Measurements from ENCODE around the gene DVL2. TPM values are rescaled to one million over a fixed set of nuclear protein-coding genes. Genes with fewer than 3 reads are reported as not detected.
"Not testable (repeated sequence)": the region's sequence is repeated elsewhere in the genome, so short reads cannot be mapped to it uniquely, and the experiment has no call there.

The DVL2 gene
- total RNA-seq, 4 donors from 2014 or later = 21.4 to 58.0 (median 37.3) TPM

DNA sequence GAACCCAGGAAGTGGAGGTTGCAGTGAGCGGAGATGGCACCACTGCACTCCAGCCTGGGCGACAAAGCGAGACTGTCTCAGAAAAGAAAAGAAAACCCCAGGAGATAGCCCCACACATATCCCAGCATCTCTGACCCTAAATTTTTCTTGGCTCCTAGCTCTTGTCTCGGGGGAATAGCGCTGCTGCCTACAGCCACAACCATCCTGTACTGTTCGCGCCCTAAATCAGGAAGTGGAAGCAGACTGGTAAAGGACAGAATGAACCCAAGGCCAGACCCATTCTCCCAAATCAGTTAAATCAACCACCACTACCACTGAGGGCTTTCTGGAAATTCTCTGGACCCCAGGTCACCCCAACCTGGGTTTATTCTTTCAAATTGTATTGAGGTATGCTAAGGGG is 15.5 kb upstream of the DVL2 start:
- H3K27me3 ChIP-seq = no peaks in the 10 kb centered on the region
- no peaks in the 10 kb centered on the region for H3K9me3 ChIP-seq
- peak overlapping the region in 3 of 4 donors; percentile 89 to 99 (median 94) for H3K4me3 ChIP-seq
- intact Hi-C loops (cut with DNase I) = no loop called here
- peaks cover 17 to 39% (median 18%) of the 10 kb centered on the region in 3 donors for H3K36me3 ChIP-seq
- 77 to 82% methylated on average over 6 to 7 of the region's 7 CpGs for WGBS, 2 donors
- peaks cover 28 to 63% (median 37%) of the 10 kb centered on the region in 3 donors for H3K4me1 ChIP-seq
- DNase-seq = no peak
- H3K27ac ChIP-seq = peak overlapping the region; percentile 96 to 100 (median 98)
- TF ChIP-seq, protein P1, sequence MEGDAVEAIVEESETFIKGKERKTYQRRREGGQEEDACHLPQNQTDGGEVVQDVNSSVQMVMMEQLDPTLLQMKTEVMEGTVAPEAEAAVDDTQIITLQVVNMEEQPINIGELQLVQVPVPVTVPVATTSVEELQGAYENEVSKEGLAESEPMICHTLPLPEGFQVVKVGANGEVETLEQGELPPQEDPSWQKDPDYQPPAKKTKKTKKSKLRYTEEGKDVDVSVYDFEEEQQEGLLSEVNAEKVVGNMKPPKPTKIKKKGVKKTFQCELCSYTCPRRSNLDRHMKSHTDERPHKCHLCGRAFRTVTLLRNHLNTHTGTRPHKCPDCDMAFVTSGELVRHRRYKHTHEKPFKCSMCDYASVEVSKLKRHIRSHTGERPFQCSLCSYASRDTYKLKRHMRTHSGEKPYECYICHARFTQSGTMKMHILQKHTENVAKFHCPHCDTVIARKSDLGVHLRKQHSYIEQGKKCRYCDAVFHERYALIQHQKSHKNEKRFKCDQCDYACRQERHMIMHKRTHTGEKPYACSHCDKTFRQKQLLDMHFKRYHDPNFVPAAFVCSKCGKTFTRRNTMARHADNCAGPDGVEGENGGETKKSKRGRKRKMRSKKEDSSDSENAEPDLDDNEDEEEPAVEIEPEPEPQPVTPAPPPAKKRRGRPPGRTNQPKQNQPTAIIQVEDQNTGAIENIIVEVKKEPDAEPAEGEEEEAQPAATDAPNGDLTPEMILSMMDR (IDR thresholded peaks at IDR 0.05) = no peak
- TF ChIP-seq POLR2A (IDR thresholded peaks at IDR 0.05) = no peak

DNA sequence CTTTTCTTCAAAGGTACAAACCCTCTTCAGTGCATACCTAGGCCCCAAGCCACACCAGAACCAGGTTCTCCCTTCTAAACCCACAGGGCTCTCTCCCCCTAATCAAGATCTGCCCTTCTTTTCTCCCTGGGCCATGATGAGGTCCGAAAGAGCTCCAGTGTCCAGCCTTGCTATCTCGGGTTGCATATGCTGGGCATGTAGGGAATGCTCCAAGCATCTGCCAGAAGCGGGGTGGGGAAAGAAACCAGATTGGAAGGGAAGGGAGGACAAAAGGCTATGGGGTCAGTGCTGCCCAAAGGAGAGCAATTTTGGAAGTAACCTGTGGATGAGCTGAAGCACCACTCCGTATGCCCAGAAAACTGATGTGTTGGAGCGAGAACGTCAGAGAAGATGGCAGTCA is 14.9 kb upstream of the DVL2 start:
- Histone ChIP-seq H3K4me3 (no peak overlapping the region), H3K4me1 (peaks cover 28 to 63% (median 37%) of the 10 kb centered on the region in 3 donors), H3K36me3 (peaks cover 23 to 39% (median 24%) of the 10 kb centered on the region in 3 donors), H3K27me3 (no peaks in the 10 kb centered on the region), H3K27ac (peak overlapping the region in 1 of 4 donors; percentile 23), H3K9me3 (no peaks in the 10 kb centered on the region)
- intact Hi-C loops (cut with DNase I) = no loop called here
- no peak for DNase-seq
- WGBS, 2 donors = 76 to 82% methylated on average over 4 to 6 of the region's 6 CpGs
- no peak for TF ChIP-seq POLR2A (IDR thresholded peaks at IDR 0.05)
- TF ChIP-seq, protein P1 (IDR thresholded peaks at IDR 0.05) = no peak

DNA sequence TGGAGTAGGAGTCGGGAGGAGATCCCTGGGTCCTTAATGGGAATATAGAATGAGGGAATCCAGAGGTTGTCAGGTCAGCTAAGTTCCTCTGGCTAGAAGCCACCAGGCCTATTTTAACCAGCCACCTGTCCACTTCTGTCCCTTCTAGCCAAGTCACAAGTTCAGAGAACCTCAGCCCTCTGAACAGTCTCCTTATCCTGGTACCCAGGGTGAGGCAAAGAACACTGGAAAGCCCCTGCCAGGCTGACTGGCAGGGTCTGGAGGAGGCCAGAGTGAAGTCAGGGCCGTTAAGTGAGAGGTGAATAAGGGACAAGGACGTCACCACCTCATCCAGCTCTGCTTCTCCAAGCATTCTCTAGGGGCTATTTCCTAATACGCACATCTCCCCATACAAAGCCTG is 14.5 kb upstream of the DVL2 start:
- peaks cover 27 to 61% (median 37%) of the 10 kb centered on the region in 3 donors for H3K4me1 ChIP-seq

GRCh38 chr17:7246779-7247178 is 12.5 kb upstream of the DVL2 start:
- Histone ChIP-seq H3K4me1 (peaks cover 18 to 55% (median 36%) of the 10 kb centered on the region in 3 donors), H3K36me3 (peaks cover 25 to 41% (median 31%) of the 10 kb centered on the region in 3 donors), H3K27ac (peak overlapping the region in 3 of 4 donors; percentile 18 to 25 (median 22)), H3K27me3 (no peaks in the 10 kb centered on the region), H3K4me3 (no peak overlapping the region), H3K9me3 (no peaks in the 10 kb centered on the region)
- 96 to 100% methylated on average over 3 to 4 of the region's 5 CpGs for whole genome bisulfite sequencing, 2 donors
- DNase-seq = no peak
- no peak for TF ChIP-seq POLR2A (IDR thresholded peaks at IDR 0.05)
- TF ChIP-seq, protein P1 (IDR thresholded peaks at IDR 0.05) = no peak
- intact Hi-C loops (cut with DNase I) = no loop called here

More for the DNA sequence above, 14.5 kb upstream of the DVL2 start:
- no peak overlapping the region for H3K4me3 ChIP-seq
- 64 to 76% methylated on average over 3 to 4 of the region's 4 CpGs for WGBS, 2 donors
- H3K36me3 ChIP-seq = peaks cover 25 to 40% (median 28%) of the 10 kb centered on the region in 3 donors
- intact Hi-C loops (cut with DNase I) = no loop called here
- TF ChIP-seq POLR2A (IDR thresholded peaks at IDR 0.05) = no peak
- TF ChIP-seq, protein P1 (IDR thresholded peaks at IDR 0.05) = no peak
- peak overlapping the region in 1 of 4 donors; percentile 23 for H3K27ac ChIP-seq
- H3K9me3 ChIP-seq = no peaks in the 10 kb centered on the region
- H3K27me3 ChIP-seq = no peaks in the 10 kb centered on the region
- DNase-seq = no peak

GRCh38 chr17:7243838-7244237 is 9.5 kb upstream of the DVL2 start:
- 67% methylated on average over 3 of the region's 10 CpGs for WGBS, 2 donors
- DNase-seq; H3K27me3 ChIP-seq; H3K4me3 ChIP-seq; H3K9me3 ChIP-seq; intact Hi-C loops (cut with DNase I): not testable (repeated sequence)
- Histone ChIP-seq H3K27ac (peak overlapping the region; percentile 97 to 100 (median 99)), H3K36me3 (peaks cover 31 to 55% (median 35%) of the 10 kb centered on the region in 3 donors), H3K4me1 (peaks cover 19 to 55% (median 36%) of the 10 kb centered on the region in 3 donors)

DNA sequence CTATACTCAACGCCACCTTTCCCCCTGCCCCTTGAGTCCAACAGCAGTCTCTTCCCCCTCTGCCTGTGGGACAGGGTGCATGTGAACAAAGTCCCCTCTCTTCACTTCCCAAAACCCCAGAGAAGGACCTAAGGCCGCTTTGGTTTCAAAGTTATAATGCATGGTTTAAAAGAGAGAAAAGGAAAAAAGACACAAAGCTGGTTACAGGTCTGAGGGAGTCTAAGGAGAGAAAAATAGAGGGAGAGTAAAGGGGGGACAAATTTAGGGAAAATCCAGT is 9.1 kb upstream of the DVL2 start:
- no peaks in the 10 kb centered on the region for H3K9me3 ChIP-seq
- H3K27ac ChIP-seq = peak overlapping the region; percentile 97 to 100 (median 99)
- TF ChIP-seq, protein P1 (IDR thresholded peaks at IDR 0.05) = no peak
- TF ChIP-seq POLR2A (IDR thresholded peaks at IDR 0.05) = no peak
- H3K27me3 ChIP-seq = no peaks in the 10 kb centered on the region
- H3K36me3 ChIP-seq = peaks cover 31 to 55% (median 35%) of the 10 kb centered on the region in 3 donors
- H3K4me1 ChIP-seq = peaks cover 18 to 50% (median 32%) of the 10 kb centered on the region in 3 donors
- H3K4me3 ChIP-seq = peak overlapping the region; percentile 76 to 99 (median 92)
- DNase-seq = no peak
- intact Hi-C loops (cut with DNase I) = no loop called here
- WGBS, 2 donors = 39 to 48% methylated on average over 2 of the region's 2 CpGs

Measured in esophagus squamous epithelium (tissue), 5 donors.